HG02623 (cell line): ENCODE data around the gene CADM2.
"Not testable (repeated sequence)": the region's sequence is repeated elsewhere in the genome, so short reads cannot be mapped to it uniquely, and the experiment has no call there.

Experiments
- ATAC-seq: cut with Tn5 transposase; IDR thresholded peaks from one replicate; pipeline ENCODE4 v1.9.1; 2021; ENCODE audit warnings: moderate library complexity; ENCODE audit not compliant: unreplicated experiment

Gene CADM2

GRCh38 chr3:85632921-85633320 is 674.1 kb downstream of the CADM2 start:
- no peak for ATAC-seq

GRCh38 chr3:85652360-85652759 is 693.6 kb downstream of the CADM2 start:
- ATAC-seq, result no peak

GRCh38 chr3:85660451-85660850 is 701.7 kb downstream of the CADM2 start:
- ATAC-seq, result no peak

GRCh38 chr3:85662462-85662861 is 703.7 kb downstream of the CADM2 start:
- ATAC-seq, result no peak

GRCh38 chr3:85667744-85668143 is 709.0 kb downstream of the CADM2 start:
- ATAC-seq, result no peak

GRCh38 chr3:85670634-85671205 is 711.9 kb downstream of the CADM2 start:
- no peak for ATAC-seq

GRCh38 chr3:85672761-85673160 is 714.0 kb downstream of the CADM2 start:
- no peak for ATAC-seq

GRCh38 chr3:85678713-85679112 is 719.9 kb downstream of the CADM2 start:
- ATAC-seq, result no peak

- no peak for ATAC-seq
Observed at GRCh38 chr3:85681906-85682305, 723.1 kb downstream of the CADM2 start.

- ATAC-seq, result no peak
Observed at GRCh38 chr3:85691196-85691595, 732.4 kb downstream of the CADM2 start.

GRCh38 chr3:85697156-85697555 is 738.4 kb downstream of the CADM2 start:
- no peak for ATAC-seq

- no peak for ATAC-seq
Observed at GRCh38 chr3:85706130-85706529, 747.3 kb downstream of the CADM2 start.

GRCh38 chr3:85708325-85708724 is 749.5 kb downstream of the CADM2 start:
- not testable (repeated sequence) for ATAC-seq

- no peak for ATAC-seq
Observed at GRCh38 chr3:85709346-85709892, 750.6 kb downstream of the CADM2 start.

- no peak for ATAC-seq
Observed at GRCh38 chr3:85710490-85710889, 751.7 kb downstream of the CADM2 start.

- ATAC-seq, result no peak
Observed at GRCh38 chr3:85721409-85722145, 762.8 kb downstream of the CADM2 start.

GRCh38 chr3:85725809-85726208 is 767.0 kb downstream of the CADM2 start:
- ATAC-seq, result no peak

GRCh38 chr3:85726241-85726640 is 767.5 kb downstream of the CADM2 start:
- ATAC-seq, result no peak

- no peak for ATAC-seq
Observed at GRCh38 chr3:85737846-85738245, 779.1 kb downstream of the CADM2 start.

GRCh38 chr3:85740561-85740960 is 781.8 kb downstream of the CADM2 start:
- ATAC-seq, result no peak

GRCh38 chr3:85758442-85758841 is 799.7 kb downstream of the CADM2 start:
- no peak for ATAC-seq

GRCh38 chr3:85760342-85760741 is 801.6 kb downstream of the CADM2 start:
- ATAC-seq, result no peak
